Measurements from ENCODE around the gene KLHL14.
"Not testable (repeated sequence)": the region's sequence is repeated elsewhere in the genome, so short reads cannot be mapped to it uniquely, and the experiment has no call there.

KLHL14 gene
- 0 reads per million in 4 experiments for total RNA-seq

- DNase-seq: no peak
Observed at GRCh38 chr18:32772581-32773381, at the start of gene KLHL14. Gene KLHL14, minus strand, starts transcription at chr18:32773023. Its CDS starts 2,432 bp downstream, at chr18:32770591.

GRCh38 chr18:32822197-32822596 is 49.4 kb upstream of the KLHL14 start:
- no peak for DNase-seq

- DNase-seq: no peak
Observed at GRCh38 chr18:32815881-32816280, 43.1 kb upstream of the KLHL14 start.

- DNase-seq: no peak
Observed at GRCh38 chr18:32812342-32812741, 39.5 kb upstream of the KLHL14 start.

- DNase-seq: no peak
Observed at GRCh38 chr18:32810314-32810713, 37.5 kb upstream of the KLHL14 start.

- no peak for DNase-seq
Observed at GRCh38 chr18:32805354-32805753, 32.5 kb upstream of the KLHL14 start.

GRCh38 chr18:32804134-32804888 is 31.5 kb upstream of the KLHL14 start:
- no peak for DNase-seq

GRCh38 chr18:32803568-32803967 is 30.7 kb upstream of the KLHL14 start:
- DNase-seq: no peak

- no peak for DNase-seq
Observed at GRCh38 chr18:32802591-32803451, 30.0 kb upstream of the KLHL14 start.

- no peak for DNase-seq
Observed at GRCh38 chr18:32801228-32801627, 28.4 kb upstream of the KLHL14 start.

- DNase-seq: no peak
Observed at GRCh38 chr18:32798209-32798960, 25.6 kb upstream of the KLHL14 start.

GRCh38 chr18:32794667-32795066 is 21.8 kb upstream of the KLHL14 start:
- DNase-seq: not testable (repeated sequence)

GRCh38 chr18:32779010-32779409 is 6.2 kb upstream of the KLHL14 start:
- DNase-seq: no peak

GRCh38 chr18:32777049-32777448 is 4.2 kb upstream of the KLHL14 start:
- DNase-seq: no peak

- no peak for DNase-seq
Observed at GRCh38 chr18:32776561-32776960, 3.7 kb upstream of the KLHL14 start.

- DNase-seq: no peak
Observed at GRCh38 chr18:32775628-32776027, 2.8 kb upstream of the KLHL14 start.

- DNase-seq: no peak
Observed at GRCh38 chr18:32773382-32773712, 524 bp upstream of the KLHL14 start.

GRCh38 chr18:32771871-32772580 is 797 bp downstream of the KLHL14 start:
- no peak for DNase-seq

- DNase-seq: no peak
Observed at GRCh38 chr18:32771169-32771751, 1.6 kb downstream of the KLHL14 start.

- DNase-seq: no peak
Observed at GRCh38 chr18:32770666-32771168, 2.1 kb downstream of the KLHL14 start.

GRCh38 chr18:32770054-32770665 is 2.7 kb downstream of the KLHL14 start:
- no peak for DNase-seq

Data from effector CD8-positive, alpha-beta T cell (primary cell).